IPS-15b (cell line): ENCODE data around the gene NDUFA8.

ENCODE experiments used
- H3K27me3 ChIP-seq: one replicate; pipeline ENCODE4 v1.6.1; 2013; ENCODE audit warnings: low read length; ENCODE audit not compliant: control insufficient read depth, insufficient read depth
- H3K36me3 ChIP-seq: one replicate; pipeline ENCODE4 v1.6.1; 2013; ENCODE audit warnings: low read length; ENCODE audit not compliant: control insufficient read depth, insufficient read depth
- H3K4me1 ChIP-seq: one replicate; pipeline ENCODE4 v1.6.1; 2013; ENCODE audit warnings: mild to moderate bottlenecking, low read length; ENCODE audit not compliant: control insufficient read depth, insufficient read depth
- H3K4me3 ChIP-seq: one replicate; pipeline ENCODE4 v1.5.1; 2013; ENCODE audit warnings: low read depth, low read length
- H3K9ac ChIP-seq: one replicate; pipeline ENCODE4 v1.6.1; 2013; ENCODE audit warnings: low read depth, mild to moderate bottlenecking, low read length
- H3K9me3 ChIP-seq: one replicate; pipeline ENCODE4 v1.6.1; 2013; ENCODE audit warnings: mild to moderate bottlenecking, low read length; ENCODE audit not compliant: control insufficient read depth, insufficient read depth

NDUFA8 gene

GRCh38 chr9:122151267-122151828, 8.2 kb downstream of the NDUFA8 start:
- H3K27me3 ChIP-seq: no peaks in the 10 kb centered on the region
- no peak overlapping the region for H3K9ac ChIP-seq
- H3K9me3 ChIP-seq: no peaks in the 10 kb centered on the region
- no peak overlapping the region for H3K4me3 ChIP-seq
- no peaks in the 10 kb centered on the region for H3K4me1 ChIP-seq
- H3K36me3 ChIP-seq: peaks cover 3% of the 10 kb centered on the region

GRCh38 chr9:122145592-122145863, 14.1 kb downstream of the NDUFA8 start:
- H3K36me3 ChIP-seq: peaks cover 3% of the 10 kb centered on the region
- no peak overlapping the region for H3K9ac ChIP-seq

GRCh38 chr9:122144836-122145591, 14.6 kb downstream of the NDUFA8 start:
- H3K36me3 ChIP-seq: peaks cover 3% of the 10 kb centered on the region
- no peaks in the 10 kb centered on the region for H3K4me1 ChIP-seq
- no peaks in the 10 kb centered on the region for H3K27me3 ChIP-seq
- no peak overlapping the region for H3K4me3 ChIP-seq
- H3K9ac ChIP-seq: no peak overlapping the region
- H3K9me3 ChIP-seq: no peaks in the 10 kb centered on the region

More at GRCh38 chr9:122145592-122145863, 14.1 kb downstream of the NDUFA8 start:
- Histone ChIP-seq H3K9me3 (no peaks in the 10 kb centered on the region), H3K4me1 (no peaks in the 10 kb centered on the region), H3K27me3 (no peaks in the 10 kb centered on the region), H3K4me3 (no peak overlapping the region)

- no peaks in the 10 kb centered on the region for H3K4me1 ChIP-seq
- H3K36me3 ChIP-seq: peaks cover 3% of the 10 kb centered on the region
- no peaks in the 10 kb centered on the region for H3K27me3 ChIP-seq
- no peak overlapping the region for H3K4me3 ChIP-seq
- no peak overlapping the region for H3K9ac ChIP-seq
- H3K9me3 ChIP-seq: no peaks in the 10 kb centered on the region
Observed at GRCh38 chr9:122143876-122144405, 15.6 kb downstream of the NDUFA8 start.

GRCh38 chr9:122143296-122143695, 16.3 kb downstream of the NDUFA8 start:
- H3K27me3 ChIP-seq: no peaks in the 10 kb centered on the region
- peaks cover 3% of the 10 kb centered on the region for H3K36me3 ChIP-seq
- peaks cover 3% of the 10 kb centered on the region for H3K4me1 ChIP-seq
- H3K4me3 ChIP-seq: no peak overlapping the region
- no peak overlapping the region for H3K9ac ChIP-seq
- H3K9me3 ChIP-seq: no peaks in the 10 kb centered on the region

- Histone ChIP-seq H3K9ac (no peak overlapping the region), H3K4me1 (peaks cover 3% of the 10 kb centered on the region), H3K36me3 (peaks cover 1% of the 10 kb centered on the region), H3K27me3 (no peaks in the 10 kb centered on the region), H3K4me3 (no peak overlapping the region), H3K9me3 (no peaks in the 10 kb centered on the region)
Observed at GRCh38 chr9:122141671-122142070, 17.9 kb downstream of the NDUFA8 start.

GRCh38 chr9:122140368-122141193, 19.0 kb downstream of the NDUFA8 start:
- no peak overlapping the region for H3K4me3 ChIP-seq
- no peaks in the 10 kb centered on the region for H3K27me3 ChIP-seq
- no peaks in the 10 kb centered on the region for H3K36me3 ChIP-seq
- H3K4me1 ChIP-seq: peaks cover 3% of the 10 kb centered on the region
- no peaks in the 10 kb centered on the region for H3K9me3 ChIP-seq
- no peak overlapping the region for H3K9ac ChIP-seq

- no peaks in the 10 kb centered on the region for H3K36me3 ChIP-seq
- H3K27me3 ChIP-seq: peaks cover 11% of the 10 kb centered on the region
- H3K4me3 ChIP-seq: no peak overlapping the region
- H3K9me3 ChIP-seq: no peaks in the 10 kb centered on the region
- peaks cover 15% of the 10 kb centered on the region for H3K4me1 ChIP-seq
- no peak overlapping the region for H3K9ac ChIP-seq
Observed at GRCh38 chr9:122138560-122139268, 20.9 kb downstream of the NDUFA8 start.

GRCh38 chr9:122135529-122135859, 24.1 kb downstream of the NDUFA8 start:
- peaks cover 18% of the 10 kb centered on the region for H3K4me1 ChIP-seq
- H3K9me3 ChIP-seq: no peaks in the 10 kb centered on the region
- no peak overlapping the region for H3K9ac ChIP-seq

GRCh38 chr9:122134822-122135528, 24.6 kb downstream of the NDUFA8 start:
- no peak overlapping the region for H3K9ac ChIP-seq
- peaks cover 44% of the 10 kb centered on the region for H3K27me3 ChIP-seq
- H3K9me3 ChIP-seq: no peaks in the 10 kb centered on the region
- peaks cover 18% of the 10 kb centered on the region for H3K4me1 ChIP-seq
- H3K36me3 ChIP-seq: no peaks in the 10 kb centered on the region
- H3K4me3 ChIP-seq: no peak overlapping the region

More at GRCh38 chr9:122135529-122135859, 24.1 kb downstream of the NDUFA8 start:
- H3K27me3 ChIP-seq: peaks cover 39% of the 10 kb centered on the region
- no peaks in the 10 kb centered on the region for H3K36me3 ChIP-seq
- no peak overlapping the region for H3K4me3 ChIP-seq

- no peaks in the 10 kb centered on the region for H3K36me3 ChIP-seq
- peaks cover 18% of the 10 kb centered on the region for H3K4me1 ChIP-seq
- peaks cover 54% of the 10 kb centered on the region for H3K27me3 ChIP-seq
- H3K4me3 ChIP-seq: no peak overlapping the region
- H3K9ac ChIP-seq: no peak overlapping the region
- H3K9me3 ChIP-seq: no peaks in the 10 kb centered on the region
Observed at GRCh38 chr9:122133984-122134535, 25.5 kb downstream of the NDUFA8 start.
